Stimulated activated CD8-positive, alpha-beta memory T cell treated with anti-CD3 and anti-CD28 coated beads, Interleukin-12 subunit alpha, Interleukin-12 subunit beta, amount 100 ng/mL, for 24 hours (primary cell): Measurements from ENCODE around the gene GSTA1.
"Not testable (repeated sequence)": the region's sequence is repeated elsewhere in the genome, so short reads cannot be mapped to it uniquely, and the experiment has no call there.

Source experiments
- DNase-seq: peaks from one replicate; pipeline ENCODE4 v3.0.0-alpha.2; 2020; ENCODE audit errors: extremely low read depth

Gene GSTA1

GRCh38 chr6:52803668-52804255, at the start of gene GSTA1:
Gene GSTA1 (minus strand): TSS chr6:52803816. CDS start chr6:52799267, 4,549 bp downstream.
- not testable (repeated sequence) for DNase-seq

- DNase-seq = no peak
Measured at GRCh38 chr6:52849137-52849536, 45.5 kb upstream of the GSTA1 start.

GRCh38 chr6:52846002-52846401, 42.4 kb upstream of the GSTA1 start:
- DNase-seq = no peak

GRCh38 chr6:52843605-52844004, 40.0 kb upstream of the GSTA1 start:
- DNase-seq = no peak

GRCh38 chr6:52840763-52841585, 37.4 kb upstream of the GSTA1 start, which contains the start of gene GSTA5:
Gene GSTA5 (minus strand): TSS chr6:52840813.
- DNase-seq = no peak

- no peak for DNase-seq
Measured at GRCh38 chr6:52839124-52840055, 35.8 kb upstream of the GSTA1 start.

GRCh38 chr6:52834481-52834880, 30.9 kb upstream of the GSTA1 start:
- no peak for DNase-seq

- DNase-seq = not testable (repeated sequence)
Measured at GRCh38 chr6:52830869-52831268, 27.3 kb upstream of the GSTA1 start.

- no peak for DNase-seq
Measured at GRCh38 chr6:52829046-52829817, 25.6 kb upstream of the GSTA1 start.

- not testable (repeated sequence) for DNase-seq
Measured at GRCh38 chr6:52828621-52829020, 25.0 kb upstream of the GSTA1 start.

GRCh38 chr6:52827073-52827783, 23.6 kb upstream of the GSTA1 start:
- DNase-seq = not testable (repeated sequence)

- DNase-seq = no peak
Measured at GRCh38 chr6:52826513-52826912, 22.9 kb upstream of the GSTA1 start.

GRCh38 chr6:52825900-52826459, 22.4 kb upstream of the GSTA1 start:
- DNase-seq = not testable (repeated sequence)

GRCh38 chr6:52825270-52825793, 21.7 kb upstream of the GSTA1 start:
- DNase-seq = not testable (repeated sequence)

GRCh38 chr6:52821842-52822241, 18.2 kb upstream of the GSTA1 start:
- no peak for DNase-seq

- no peak for DNase-seq
Measured at GRCh38 chr6:52820198-52820597, 16.6 kb upstream of the GSTA1 start.

GRCh38 chr6:52815167-52816092, 11.8 kb upstream of the GSTA1 start:
- DNase-seq = no peak

GRCh38 chr6:52814545-52814944, 10.9 kb upstream of the GSTA1 start:
- DNase-seq = not testable (repeated sequence)

- not testable (repeated sequence) for DNase-seq
Measured at GRCh38 chr6:52809777-52810176, 6.2 kb upstream of the GSTA1 start.
